ENCODE results near the gene ZBTB22. TPM values are rescaled to one million over a fixed set of nuclear protein-coding genes. Genes with fewer than 3 reads are reported as not detected.
A peak's percentile ranks its signal among the peaks of the same experiment; 100 is the strongest.
"Not testable (repeated sequence)": the region's sequence is repeated elsewhere in the genome, so short reads cannot be mapped to it uniquely, and the experiment has no call there.

ZBTB22 gene
- total RNA-seq, 1 experiment from 2014 or later, result 4.9 TPM

- Histone ChIP-seq H2AFZ (ENCODE audit: low read length) (no peak within 1 kb of the TSS), H3K9me3 (ENCODE audit: low read length) (no peaks in the 10 kb centered on the region), H3K4me1 (ENCODE audit: low read length) (peaks cover 66% of the 10 kb centered on the region), H3K9me2 (replicated peaks; ENCODE audit: insufficient read depth, low read length) (no peaks in the 10 kb centered on the region), H3K27me3 (ENCODE audit: low read length) (no peaks in the 10 kb centered on the region), H3K27ac (ENCODE audit: low read length) (peak within 1 kb of the TSS; percentile 93), H3K4me3 (ENCODE audit: low read length) (peak within 1 kb of the TSS; percentile 80), H3K79me2 (ENCODE audit: low read length) (peaks cover 31% of the 10 kb centered on the region), H3K9ac (ENCODE audit: low read length) (peak within 1 kb of the TSS; percentile 91), H3K36me3 (ENCODE audit: insufficient read depth, low read length) (peaks cover 43% of the 10 kb centered on the region), H4K20me1 (ENCODE audit: insufficient read depth, low read depth, low read length) (peaks cover 40% of the 10 kb centered on the region), H3K4me2 (ENCODE audit: low read depth, low read length, poor library complexity, severe bottlenecking) (peak within 1 kb of the TSS; percentile 90)
- peak; percentile 95 for DNase-seq
Observed at GRCh38 chr6:33276864-33277662, 40.5 kb downstream of the ZBTB22 start, which contains the start of gene B3GALT4. TSS of gene B3GALT4 (plus strand) at chr6:33277123. CDS start at chr6:33277420, 297 bp downstream.

GRCh38 chr6:33276581-33276863 lies 41.0 kb downstream of the ZBTB22 start:
- DNase-seq, result no peak
- Histone ChIP-seq H3K79me2 (ENCODE audit: low read length) (peaks cover 33% of the 10 kb centered on the region), H3K4me3 (ENCODE audit: low read length) (peak overlapping the region; percentile 80)

GRCh38 chr6:33275795-33276580 lies 41.6 kb downstream of the ZBTB22 start:
- H3K4me1 ChIP-seq (ENCODE audit: low read length), result peaks cover 67% of the 10 kb centered on the region
- H3K9ac ChIP-seq (ENCODE audit: low read length), result peak overlapping the region; percentile 91
- not testable (repeated sequence) for H2AFZ ChIP-seq (ENCODE audit: low read length); H3K9me3 ChIP-seq (ENCODE audit: low read length); H3K9me2 ChIP-seq (replicated peaks; ENCODE audit: insufficient read depth, low read length); H3K27me3 ChIP-seq (ENCODE audit: low read length)
- H3K4me2 ChIP-seq (ENCODE audit: low read depth, low read length, poor library complexity, severe bottlenecking), result peak overlapping the region; percentile 90
- peaks cover 40% of the 10 kb centered on the region for H4K20me1 ChIP-seq (ENCODE audit: insufficient read depth, low read depth, low read length)
- H3K79me2 ChIP-seq (ENCODE audit: low read length), result peaks cover 37% of the 10 kb centered on the region
- H3K4me3 ChIP-seq (ENCODE audit: low read length), result peak overlapping the region; percentile 80
- peak; percentile 56 for DNase-seq
- H3K27ac ChIP-seq (ENCODE audit: low read length), result peak overlapping the region; percentile 93
- peaks cover 43% of the 10 kb centered on the region for H3K36me3 ChIP-seq (ENCODE audit: insufficient read depth, low read length)

More at GRCh38 chr6:33276581-33276863, 41.0 kb downstream of the ZBTB22 start:
- H3K9me2 ChIP-seq (replicated peaks; ENCODE audit: insufficient read depth, low read length), result no peaks in the 10 kb centered on the region
- H3K36me3 ChIP-seq (ENCODE audit: insufficient read depth, low read length), result peaks cover 43% of the 10 kb centered on the region
- peak overlapping the region; percentile 91 for H3K9ac ChIP-seq (ENCODE audit: low read length)
- peaks cover 40% of the 10 kb centered on the region for H4K20me1 ChIP-seq (ENCODE audit: insufficient read depth, low read depth, low read length)
- H3K9me3 ChIP-seq (ENCODE audit: low read length), result no peaks in the 10 kb centered on the region
- peak overlapping the region; percentile 93 for H3K27ac ChIP-seq (ENCODE audit: low read length)
- H3K27me3 ChIP-seq (ENCODE audit: low read length), result no peaks in the 10 kb centered on the region
- H3K4me1 ChIP-seq (ENCODE audit: low read length), result peaks cover 66% of the 10 kb centered on the region
- H3K4me2 ChIP-seq (ENCODE audit: low read depth, low read length, poor library complexity, severe bottlenecking), result peak overlapping the region; percentile 90
- H2AFZ ChIP-seq (ENCODE audit: low read length), result no peak overlapping the region

- Histone ChIP-seq H4K20me1 (ENCODE audit: insufficient read depth, low read depth, low read length) (peaks cover 40% of the 10 kb centered on the region), H3K9ac (ENCODE audit: low read length) (peak overlapping the region; percentile 91), H3K4me2 (ENCODE audit: low read depth, low read length, poor library complexity, severe bottlenecking) (peak overlapping the region; percentile 90), H3K9me3 (ENCODE audit: low read length) (no peaks in the 10 kb centered on the region), H2AFZ (ENCODE audit: low read length) (no peak overlapping the region), H3K36me3 (ENCODE audit: insufficient read depth, low read length) (peaks cover 41% of the 10 kb centered on the region), H3K27ac (ENCODE audit: low read length) (peak overlapping the region; percentile 83), H3K9me2 (replicated peaks; ENCODE audit: insufficient read depth, low read length) (no peaks in the 10 kb centered on the region), H3K79me2 (ENCODE audit: low read length) (peaks cover 52% of the 10 kb centered on the region), H3K4me3 (ENCODE audit: low read length) (peak overlapping the region; percentile 80), H3K4me1 (ENCODE audit: low read length) (peaks cover 78% of the 10 kb centered on the region), H3K27me3 (ENCODE audit: low read length) (no peaks in the 10 kb centered on the region)
- peak; percentile 81 for DNase-seq
Observed at GRCh38 chr6:33273924-33274902, 43.3 kb downstream of the ZBTB22 start.

GRCh38 chr6:33273129-33273923 lies 44.2 kb downstream of the ZBTB22 start:
- Histone ChIP-seq H3K36me3 (ENCODE audit: insufficient read depth, low read length) (peaks cover 38% of the 10 kb centered on the region), H3K27ac (ENCODE audit: low read length) (peak overlapping the region; percentile 83), H3K4me2 (ENCODE audit: low read depth, low read length, poor library complexity, severe bottlenecking) (peak overlapping the region; percentile 90), H3K9me3 (ENCODE audit: low read length) (no peaks in the 10 kb centered on the region), H2AFZ (ENCODE audit: low read length) (no peak overlapping the region), H4K20me1 (ENCODE audit: insufficient read depth, low read depth, low read length) (peaks cover 40% of the 10 kb centered on the region), H3K4me1 (ENCODE audit: low read length) (peaks cover 69% of the 10 kb centered on the region), H3K79me2 (ENCODE audit: low read length) (peaks cover 52% of the 10 kb centered on the region), H3K4me3 (ENCODE audit: low read length) (peak overlapping the region; percentile 80), H3K9me2 (replicated peaks; ENCODE audit: insufficient read depth, low read length) (no peaks in the 10 kb centered on the region), H3K9ac (ENCODE audit: low read length) (peak overlapping the region; percentile 91), H3K27me3 (ENCODE audit: low read length) (no peaks in the 10 kb centered on the region)
- DNase-seq, result peak; percentile 49

- Histone ChIP-seq H3K27ac (ENCODE audit: low read length) (peak overlapping the region; percentile 83), H4K20me1 (ENCODE audit: insufficient read depth, low read depth, low read length) (peaks cover 40% of the 10 kb centered on the region), H3K9ac (ENCODE audit: low read length) (peak overlapping the region; percentile 91), H3K4me1 (ENCODE audit: low read length) (peaks cover 61% of the 10 kb centered on the region), H3K4me2 (ENCODE audit: low read depth, low read length, poor library complexity, severe bottlenecking) (peak overlapping the region; percentile 90), H3K9me3 (ENCODE audit: low read length) (no peaks in the 10 kb centered on the region), H3K79me2 (ENCODE audit: low read length) (peaks cover 52% of the 10 kb centered on the region), H3K4me3 (ENCODE audit: low read length) (peak overlapping the region; percentile 80), H3K36me3 (ENCODE audit: insufficient read depth, low read length) (peaks cover 44% of the 10 kb centered on the region), H3K9me2 (replicated peaks; ENCODE audit: insufficient read depth, low read length) (no peaks in the 10 kb centered on the region), H3K27me3 (ENCODE audit: low read length) (no peaks in the 10 kb centered on the region), H2AFZ (ENCODE audit: low read length) (no peak overlapping the region)
- DNase-seq, result peak; percentile 55
Observed at GRCh38 chr6:33272275-33273128, 45.0 kb downstream of the ZBTB22 start.

All from Karpas-422 (cell line).